D721Med (cell line): ENCODE results near the gene TLR9.
"Not testable (repeated sequence)": the region's sequence is repeated elsewhere in the genome, so short reads cannot be mapped to it uniquely, and the experiment has no call there.

Experiments used
- DNase-seq: peaks from one replicate; pipeline ENCODE4 v3.0.0; 2011; ENCODE audit warnings: low spot score; ENCODE audit not compliant: insufficient read length
- FAIRE-seq: peaks from 2 replicates; lab custom pipeline; 2011; peaks lifted over from hg19 to GRCh38; lab: Jason Lieb, UNC
- TF ChIP-seq, protein P1 (sequence below): IDR thresholded peaks from 2 replicates; pipeline ENCODE4 v1.5.1; 2012; ENCODE audit warnings: mild to moderate bottlenecking, control low read depth; ENCODE audit not compliant: insufficient read depth; ENCODE audit errors: missing control alignments

TLR9 gene

DNA sequence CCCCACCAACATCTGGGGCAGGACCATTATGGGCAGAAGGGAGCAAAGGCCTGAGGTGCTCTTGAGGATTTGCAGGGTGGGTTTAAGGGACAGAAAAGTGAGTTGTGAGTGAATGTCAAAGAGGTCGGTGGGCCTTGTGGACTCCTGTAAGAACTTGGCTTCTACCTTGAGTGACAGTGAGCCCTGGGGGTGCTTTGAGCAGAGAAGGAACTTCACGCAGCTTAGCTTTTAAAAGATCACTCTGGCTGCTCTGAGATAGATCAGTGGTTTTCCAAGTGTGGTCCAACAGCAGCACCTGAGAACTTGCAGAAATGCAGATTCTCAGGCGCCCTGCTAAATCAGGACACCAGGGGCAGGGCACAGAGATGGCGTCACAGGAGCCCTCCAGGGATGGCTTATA, 42.8 kb downstream of the TLR9 start:
- DNase-seq = no peak
- no peak for FAIRE-seq
- TF ChIP-seq, protein P1, sequence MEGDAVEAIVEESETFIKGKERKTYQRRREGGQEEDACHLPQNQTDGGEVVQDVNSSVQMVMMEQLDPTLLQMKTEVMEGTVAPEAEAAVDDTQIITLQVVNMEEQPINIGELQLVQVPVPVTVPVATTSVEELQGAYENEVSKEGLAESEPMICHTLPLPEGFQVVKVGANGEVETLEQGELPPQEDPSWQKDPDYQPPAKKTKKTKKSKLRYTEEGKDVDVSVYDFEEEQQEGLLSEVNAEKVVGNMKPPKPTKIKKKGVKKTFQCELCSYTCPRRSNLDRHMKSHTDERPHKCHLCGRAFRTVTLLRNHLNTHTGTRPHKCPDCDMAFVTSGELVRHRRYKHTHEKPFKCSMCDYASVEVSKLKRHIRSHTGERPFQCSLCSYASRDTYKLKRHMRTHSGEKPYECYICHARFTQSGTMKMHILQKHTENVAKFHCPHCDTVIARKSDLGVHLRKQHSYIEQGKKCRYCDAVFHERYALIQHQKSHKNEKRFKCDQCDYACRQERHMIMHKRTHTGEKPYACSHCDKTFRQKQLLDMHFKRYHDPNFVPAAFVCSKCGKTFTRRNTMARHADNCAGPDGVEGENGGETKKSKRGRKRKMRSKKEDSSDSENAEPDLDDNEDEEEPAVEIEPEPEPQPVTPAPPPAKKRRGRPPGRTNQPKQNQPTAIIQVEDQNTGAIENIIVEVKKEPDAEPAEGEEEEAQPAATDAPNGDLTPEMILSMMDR = no peak

- FAIRE-seq (no peak), DNase-seq (no peak)
- TF ChIP-seq, protein P1 = no peak
Measured at GRCh38 chr3:52182196-52182595, 43.2 kb downstream of the TLR9 start.

DNA sequence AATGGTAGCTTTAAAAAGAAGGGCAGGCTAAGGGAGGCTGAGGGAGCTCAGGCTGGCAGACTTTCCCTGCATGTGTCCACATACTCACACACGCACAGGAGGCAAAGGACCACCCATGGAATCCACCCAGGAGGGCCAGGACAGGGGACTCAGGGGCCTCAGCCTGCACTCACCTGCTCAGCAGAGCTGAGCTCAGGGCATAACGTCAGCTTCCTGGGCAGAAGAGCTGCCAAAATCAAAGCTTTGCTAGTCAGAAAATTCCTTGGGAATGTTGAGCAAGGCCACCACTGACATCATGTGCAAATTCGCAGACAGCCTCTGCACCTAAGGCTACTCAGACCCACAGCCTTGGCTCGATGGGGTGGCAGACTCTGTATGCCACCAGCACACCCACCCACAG, 43.9 kb downstream of the TLR9 start:
- TF ChIP-seq, protein P1 = no peak
- no peak for DNase-seq
- no peak for FAIRE-seq

GRCh38 chr3:52178537-52178936, 46.9 kb downstream of the TLR9 start:
- DNase-seq (no peak), FAIRE-seq (no peak)
- TF ChIP-seq, protein P1 = no peak

DNA sequence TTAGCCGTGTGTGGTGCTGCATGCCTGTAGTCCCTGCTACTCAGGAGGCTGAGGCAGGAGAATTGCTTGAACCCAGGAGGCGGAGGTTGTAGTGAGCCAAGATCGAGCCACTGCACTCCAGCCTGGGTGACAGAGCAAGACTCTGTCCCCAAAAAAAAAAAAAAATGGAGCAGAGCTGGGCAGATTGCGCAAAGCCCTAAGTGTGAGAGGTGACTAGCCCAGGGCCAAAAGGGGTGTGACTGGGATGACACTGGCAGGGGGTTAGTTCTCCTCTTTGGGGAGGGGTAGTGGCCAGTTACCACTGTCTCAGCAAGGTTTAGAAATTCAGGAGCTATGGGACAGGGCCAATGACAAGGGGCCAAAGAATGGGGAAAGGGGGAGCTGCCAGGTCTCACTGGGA, 47.3 kb downstream of the TLR9 start:
- not testable (repeated sequence) for DNase-seq, FAIRE-seq

- TF ChIP-seq, protein P1 = no peak
- FAIRE-seq (no peak), DNase-seq (no peak)
Measured at GRCh38 chr3:52177701-52178042, 47.8 kb downstream of the TLR9 start.

DNA sequence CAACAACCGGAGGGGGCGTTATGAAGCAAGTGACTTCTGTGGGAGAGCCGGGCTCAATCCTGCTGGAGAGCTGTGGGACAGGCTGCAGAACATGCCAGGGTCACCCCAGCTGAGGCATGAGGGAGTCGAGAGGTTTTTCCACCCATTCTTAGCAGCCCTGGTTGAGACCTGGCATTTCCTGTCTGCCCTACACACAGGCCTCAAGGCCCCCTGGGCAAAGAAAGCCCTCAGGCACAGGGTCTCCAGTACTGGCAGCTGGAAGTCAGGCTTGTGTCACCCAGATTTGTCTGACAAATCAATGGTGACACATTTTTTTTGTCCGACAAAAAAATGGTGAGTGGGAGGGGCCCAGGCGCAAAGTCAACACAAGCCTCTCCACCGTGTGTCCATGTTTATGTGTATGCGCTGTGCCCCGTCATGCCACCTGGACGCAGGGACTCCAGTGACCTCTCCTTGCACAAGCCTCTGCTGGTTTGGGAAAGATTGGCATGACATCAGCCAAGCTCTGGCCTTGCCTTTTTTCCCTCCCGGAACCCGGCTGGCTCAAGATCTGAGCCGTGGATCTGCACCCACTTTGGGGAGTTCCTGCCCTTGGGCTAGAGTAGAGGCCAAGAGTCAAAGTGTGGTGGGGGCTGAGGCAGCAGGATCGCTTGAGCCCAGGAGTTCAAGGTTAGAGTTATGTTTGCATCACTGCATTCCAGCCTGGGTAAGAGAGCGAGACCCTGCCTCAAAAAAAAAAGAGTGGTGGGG, 48.3 kb downstream of the TLR9 start:
- TF ChIP-seq, protein P1 = no peak
- DNase-seq (no peak), FAIRE-seq (no peak)

DNA sequence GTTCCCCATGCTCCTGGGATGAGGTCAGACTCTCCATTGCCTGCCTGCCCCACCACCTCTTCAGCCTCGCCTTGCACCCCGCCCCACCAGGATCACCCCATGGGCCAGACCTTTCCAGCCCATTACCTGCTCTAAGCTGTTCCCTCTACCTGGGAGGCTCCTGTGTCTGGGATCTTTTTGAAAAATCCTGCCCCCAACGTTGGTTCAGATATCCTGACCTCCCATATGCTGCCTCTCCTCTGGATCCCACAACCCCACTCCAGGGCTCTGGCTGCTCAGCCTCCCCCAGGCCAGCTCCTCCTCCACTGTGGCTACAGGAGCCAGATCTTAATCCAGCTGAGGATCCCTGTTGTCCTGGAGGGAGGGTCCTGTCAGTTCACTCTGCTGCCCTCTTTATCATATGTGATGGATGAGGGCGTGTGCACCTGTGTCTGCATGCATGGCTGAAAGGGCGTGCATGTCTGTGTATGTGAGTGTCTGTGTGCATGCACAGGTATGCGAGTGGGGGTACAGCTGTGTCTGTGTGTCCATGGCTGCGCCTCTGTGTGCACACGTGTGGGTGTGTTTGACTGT, 49.2 kb downstream of the TLR9 start:
- FAIRE-seq = no peak
- no peak for DNase-seq
- TF ChIP-seq, protein P1 = no peak
